Fibroblast of lung (primary cell): Measurements from ENCODE around the gene ERI3. TPM values are rescaled to one million over a fixed set of nuclear protein-coding genes. Genes with fewer than 3 reads are reported as not detected.
A peak's percentile ranks its signal among the peaks of the same experiment; 100 is the strongest.

Experiments used
- DNase-seq, 2 donors: peaks; one replicate each; pipeline versions ENCODE4 v3.0.0 to v3.0.0-alpha.2; 2010; ENCODE audit warnings: low read depth in 2 of 2
- H2AFZ ChIP-seq: 2 replicates; pipeline ENCODE4 v1.5.1; 2012; ENCODE audit warnings: low read length, control low read depth, inconsistent platforms
- H3K27ac ChIP-seq: 2 replicates; pipeline ENCODE4 v1.5.1; 2011; ENCODE audit warnings: low read length, control low read depth; ENCODE audit not compliant: insufficient read depth
- H3K27me3 ChIP-seq: 2 replicates; pipeline ENCODE4 v1.5.1; 2011; ENCODE audit warnings: mild to moderate bottlenecking, low read length; ENCODE audit not compliant: control insufficient read depth, insufficient read depth
- H3K36me3 ChIP-seq: 2 replicates; pipeline ENCODE4 v1.5.1; 2011; ENCODE audit warnings: low read length; ENCODE audit not compliant: control insufficient read depth, insufficient read depth
- H3K4me1 ChIP-seq: 2 replicates; pipeline ENCODE4 v1.5.1; 2011; ENCODE audit warnings: low read length; ENCODE audit not compliant: control insufficient read depth, insufficient read depth; ENCODE audit errors: extremely low read depth
- H3K4me2 ChIP-seq: 2 replicates; pipeline ENCODE4 v1.5.1; 2011; ENCODE audit warnings: low read length, control low read depth; ENCODE audit not compliant: insufficient read depth; ENCODE audit errors: extremely low read depth
- H3K4me3 ChIP-seq, 4 experiments: fragments of 200-600 bp in 1 of 4; sonication (generic) in 1 of 4; replicated peaks in 1 of 4; 2 replicates each; pipeline ENCODE4 v1.5.1; 2011 to 2016; ENCODE audit warnings: low read length in 4 of 4, low read depth in 3 of 4, mild to moderate bottlenecking in 3 of 4, control low read depth in 2 of 4, inconsistent platforms in 1 of 4, mixed read lengths in 1 of 4; ENCODE audit not compliant: insufficient read depth in 1 of 4; ENCODE audit errors: control extremely low read depth in 1 of 4
- H3K79me2 ChIP-seq: 2 replicates; pipeline ENCODE4 v1.5.1; 2012; ENCODE audit warnings: mild to moderate bottlenecking, low read length, inconsistent platforms; ENCODE audit not compliant: control insufficient read depth, insufficient read depth
- H3K9ac ChIP-seq: 2 replicates; pipeline ENCODE4 v1.5.1; 2011; ENCODE audit warnings: mild to moderate bottlenecking, low read length, control low read depth; ENCODE audit not compliant: insufficient read depth
- H3K9me3 ChIP-seq: 2 replicates; pipeline ENCODE4 v1.5.1; 2012; ENCODE audit warnings: low read depth, low read length; ENCODE audit not compliant: control insufficient read depth, insufficient read depth
- H4K20me1 ChIP-seq: 2 replicates; pipeline ENCODE4 v1.5.1; 2011; ENCODE audit warnings: low read length; ENCODE audit not compliant: control insufficient read depth, insufficient read depth; ENCODE audit errors: extremely low read depth
- CTCF ChIP-seq, 2 donors: IDR thresholded peaks in 1 of 2; conservative IDR thresholded peaks in 1 of 2; 1 replicate in 1 of 2; 2 replicates in 1 of 2; pipeline ENCODE4 v1.5.1; 2011 to 2012; ENCODE audit warnings: low read length in 2 of 2, control low read depth in 1 of 2, inconsistent platforms in 1 of 2, low read depth in 1 of 2, mild to moderate bottlenecking in 1 of 2
- EZH2 ChIP-seq: IDR thresholded peaks from 2 replicates; pipeline ENCODE4 v1.5.1; 2012; ENCODE audit warnings: low read length, control low read depth, mild to moderate bottlenecking; ENCODE audit errors: missing control alignments
- polyA plus RNA-seq, 2 donors: library from polyadenylated mRNA; depleted of rRNA in 1 of 2; stranded (reverse) in 1 of 2; unstranded in 1 of 2; fragments of >200 nt; gene quantifications; 2 replicates each; pipeline ENCODE4 v1.2.1, GENCODE V29; 2011 to 2012; ENCODE audit warnings: missing spikeins in 1 of 2
- total RNA-seq: library from RNA; depleted of rRNA; stranded (reverse); fragments of >200 nt; gene quantifications from 2 replicates; pipeline ENCODE4 v1.2.1, GENCODE V29; 2014

Gene ERI3
- total and polyA plus RNA-seq, 2 donors (not counting 1 experiment from before 2014, with no cell fraction given): 43.4 to 44.9 TPM

DNA sequence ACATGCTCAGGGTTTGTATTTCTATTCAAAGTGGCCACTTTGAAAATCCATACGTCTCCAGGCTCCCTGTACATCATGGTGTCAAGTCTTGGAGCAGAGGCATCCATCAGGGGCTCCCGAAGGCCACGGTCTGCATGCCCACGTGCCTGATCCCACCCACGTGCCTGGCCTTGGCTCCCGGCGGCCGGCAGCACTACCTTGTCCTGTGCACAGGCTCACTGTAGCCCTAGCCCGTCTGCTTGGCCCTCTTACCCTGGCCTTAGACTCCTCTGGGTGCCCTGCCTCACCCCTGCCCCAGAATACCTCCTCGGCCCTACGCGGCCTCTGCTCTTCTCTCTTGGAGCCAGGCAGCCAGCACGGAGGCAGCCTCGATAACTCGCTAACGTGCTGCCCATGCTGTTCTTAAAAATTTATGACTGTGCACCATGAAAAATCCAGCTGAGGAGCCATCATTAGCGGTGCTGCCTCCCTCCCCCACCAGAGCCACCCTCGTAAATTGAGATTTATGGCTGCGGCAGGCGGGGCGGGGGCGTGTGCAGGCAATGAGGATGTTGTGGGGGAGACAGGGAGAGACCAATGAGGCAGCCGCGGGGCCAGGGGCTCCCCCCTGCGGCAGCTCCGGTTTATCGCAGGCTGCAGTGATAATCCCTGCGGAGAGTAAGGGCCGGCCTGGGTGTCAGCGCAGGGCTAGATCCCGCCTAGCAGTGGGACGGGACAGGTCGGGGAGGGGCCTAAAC is 117.2 kb downstream of the ERI3 start:
- no peaks in the 10 kb centered on the region for H3K9me3 ChIP-seq
- H3K27ac ChIP-seq: no peak overlapping the region
- peak; percentile 12 to 18 for DNase-seq

GRCh38 chr1:44236490-44237272 is 118.4 kb downstream of the ERI3 start:
- H3K27ac ChIP-seq: no peak overlapping the region
- no peak overlapping the region for H3K9ac ChIP-seq
- no peaks in the 10 kb centered on the region for H4K20me1 ChIP-seq
- no peak overlapping the region for H2AFZ ChIP-seq
- no peak overlapping the region for H3K4me2 ChIP-seq
- no peak for DNase-seq
- H3K4me1 ChIP-seq: peaks cover 12% of the 10 kb centered on the region
- no peaks in the 10 kb centered on the region for H3K27me3 ChIP-seq
- H3K4me3 ChIP-seq: no peak overlapping the region
- TF ChIP-seq CTCF (conservative IDR thresholded peaks at IDR 0.05 in 1 of 2, IDR thresholded peaks at IDR 0.05 in 1 of 2; ENCODE audit: low read depth in 1 of 2, low read length in 2 of 2) (no peak), EZH2 (no peak)
- no peaks in the 10 kb centered on the region for H3K36me3 ChIP-seq
- no peaks in the 10 kb centered on the region for H3K9me3 ChIP-seq
- no peaks in the 10 kb centered on the region for H3K79me2 ChIP-seq

More for the DNA sequence above, 117.2 kb downstream of the ERI3 start:
- H3K4me1 ChIP-seq: peaks cover 12% of the 10 kb centered on the region
- H3K9ac ChIP-seq: no peak overlapping the region
- no peaks in the 10 kb centered on the region for H3K36me3 ChIP-seq
- no peak overlapping the region for H3K4me2 ChIP-seq
- no peaks in the 10 kb centered on the region for H3K79me2 ChIP-seq
- H2AFZ ChIP-seq: no peak overlapping the region
- no peaks in the 10 kb centered on the region for H4K20me1 ChIP-seq
- no peaks in the 10 kb centered on the region for H3K27me3 ChIP-seq
- no peak overlapping the region for H3K4me3 ChIP-seq
- TF ChIP-seq CTCF (conservative IDR thresholded peaks at IDR 0.05 in 1 of 2, IDR thresholded peaks at IDR 0.05 in 1 of 2; ENCODE audit: low read depth in 1 of 2, low read length in 2 of 2) (peak; percentile 24 to 52), EZH2 (no peak)

- Histone ChIP-seq H3K9ac (no peak overlapping the region), H3K4me2 (no peak overlapping the region), H2AFZ (no peak overlapping the region), H3K9me3 (no peaks in the 10 kb centered on the region), H4K20me1 (no peaks in the 10 kb centered on the region), H3K27ac (no peak overlapping the region), H3K36me3 (no peaks in the 10 kb centered on the region), H3K4me3 (no peak overlapping the region), H3K27me3 (no peaks in the 10 kb centered on the region), H3K4me1 (peaks cover 12% of the 10 kb centered on the region), H3K79me2 (no peaks in the 10 kb centered on the region)
- no peak for TF ChIP-seq EZH2
- no peak for TF ChIP-seq CTCF (conservative IDR thresholded peaks at IDR 0.05 in 1 of 2, IDR thresholded peaks at IDR 0.05 in 1 of 2; ENCODE audit: low read depth in 1 of 2, low read length in 2 of 2)
- no peak for DNase-seq
Measured at GRCh38 chr1:44235808-44236207, 119.2 kb downstream of the ERI3 start.
